Fibroblast of peridontal ligament (primary cell): ENCODE data around the gene ANKRD55.
"Not testable (repeated sequence)": the region's sequence is repeated elsewhere in the genome, so short reads cannot be mapped to it uniquely, and the experiment has no call there.

ENCODE experiments used
- DNase-seq: peaks from one replicate; pipeline ENCODE4 v3.0.0-alpha.2; 2010; ENCODE audit errors: extremely low read depth

The ANKRD55 gene

GRCh38 chr5:56207537-56207936 lies 25.6 kb downstream of the ANKRD55 start:
- peak; percentile 29 for DNase-seq

GRCh38 chr5:56206126-56206910 lies 26.8 kb downstream of the ANKRD55 start:
- DNase-seq: peak; percentile 90

DNA sequence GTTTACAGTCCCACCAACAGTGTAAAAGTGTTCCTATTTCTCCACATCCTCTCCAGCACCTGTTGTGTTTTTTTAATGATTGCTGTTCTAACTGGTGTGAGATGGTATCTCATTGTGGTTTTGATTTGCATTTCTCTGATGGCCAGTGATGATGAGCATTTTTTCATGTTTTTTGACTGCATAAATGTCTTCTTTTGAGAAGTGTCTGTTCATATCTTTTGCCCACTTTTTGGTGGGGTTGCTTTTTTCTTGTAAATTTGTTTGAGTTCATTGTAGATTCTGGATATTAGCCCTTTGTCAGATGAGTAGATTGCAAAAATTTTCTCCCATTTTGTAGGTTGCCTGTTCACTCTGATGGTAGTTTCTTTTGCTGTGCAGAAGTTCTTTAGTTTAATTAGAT lies 29.2 kb downstream of the ANKRD55 start:
- DNase-seq: not testable (repeated sequence)

- DNase-seq: peak; percentile 56
These were observed 30.6 kb downstream of the ANKRD55 start for GRCh38 chr5:56202483-56202882.

GRCh38 chr5:56201762-56202261 lies 31.3 kb downstream of the ANKRD55 start:
- not testable (repeated sequence) for DNase-seq

GRCh38 chr5:56200971-56201666 lies 32.0 kb downstream of the ANKRD55 start:
- peak; percentile 82 for DNase-seq

GRCh38 chr5:56195016-56195415 lies 38.1 kb downstream of the ANKRD55 start:
- no peak for DNase-seq

- no peak for DNase-seq
These were observed 40.9 kb downstream of the ANKRD55 start for GRCh38 chr5:56192246-56192645.

DNA sequence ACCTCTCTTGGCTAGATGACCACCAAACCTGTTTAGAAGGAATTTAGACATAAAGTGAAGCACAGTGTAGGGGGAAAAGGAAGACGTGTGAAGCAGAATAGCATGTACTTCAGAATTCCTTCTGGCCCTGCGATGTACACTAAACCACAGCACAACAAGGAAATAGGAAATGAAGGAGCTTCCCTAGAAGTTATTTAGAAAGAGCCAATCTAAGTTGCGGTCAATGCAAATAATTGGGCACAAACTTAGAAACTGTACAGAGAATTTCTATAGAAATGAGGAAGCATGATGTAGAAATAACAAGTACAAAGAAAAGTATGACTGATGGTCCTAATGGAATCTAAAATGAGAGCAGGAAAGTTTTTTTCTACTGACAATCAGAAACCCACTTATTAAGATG lies 41.5 kb downstream of the ANKRD55 start:
- DNase-seq: no peak

- DNase-seq: peak; percentile 74
These were observed 42.6 kb downstream of the ANKRD55 start for GRCh38 chr5:56190497-56190896.

DNA sequence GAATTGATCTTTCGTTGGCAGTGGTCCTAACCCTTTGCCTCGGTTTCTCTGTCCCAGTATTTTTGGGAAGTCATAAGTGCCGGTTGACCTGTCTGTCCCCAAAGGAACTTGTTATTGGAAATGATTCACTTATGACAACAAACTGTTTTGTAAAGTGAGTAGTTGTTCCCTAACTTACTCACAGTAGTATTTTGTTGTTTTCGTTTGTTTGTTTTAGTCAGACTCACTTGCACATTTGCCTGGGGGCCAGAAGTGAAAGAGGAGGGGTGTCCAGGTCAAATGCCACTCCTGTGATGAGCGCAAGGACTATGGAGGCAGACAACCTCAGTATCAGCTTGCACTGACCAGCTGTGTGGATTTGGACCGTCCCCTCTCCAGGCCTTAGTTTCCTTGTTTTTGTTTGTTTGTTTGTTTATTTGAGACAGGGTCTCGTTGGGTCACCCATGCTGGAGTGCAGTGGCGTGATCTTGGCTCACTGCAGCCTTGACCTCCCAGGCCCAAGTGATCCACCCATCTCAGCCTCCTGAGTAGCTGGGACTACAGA lies 47.3 kb downstream of the ANKRD55 start:
- DNase-seq: no peak

GRCh38 chr5:56183506-56183905 lies 49.6 kb downstream of the ANKRD55 start:
- DNase-seq: peak; percentile 77

- DNase-seq: no peak
These were observed 53.7 kb downstream of the ANKRD55 start for GRCh38 chr5:56179442-56179841.

GRCh38 chr5:56178823-56179222 lies 54.3 kb downstream of the ANKRD55 start:
- DNase-seq: no peak

DNA sequence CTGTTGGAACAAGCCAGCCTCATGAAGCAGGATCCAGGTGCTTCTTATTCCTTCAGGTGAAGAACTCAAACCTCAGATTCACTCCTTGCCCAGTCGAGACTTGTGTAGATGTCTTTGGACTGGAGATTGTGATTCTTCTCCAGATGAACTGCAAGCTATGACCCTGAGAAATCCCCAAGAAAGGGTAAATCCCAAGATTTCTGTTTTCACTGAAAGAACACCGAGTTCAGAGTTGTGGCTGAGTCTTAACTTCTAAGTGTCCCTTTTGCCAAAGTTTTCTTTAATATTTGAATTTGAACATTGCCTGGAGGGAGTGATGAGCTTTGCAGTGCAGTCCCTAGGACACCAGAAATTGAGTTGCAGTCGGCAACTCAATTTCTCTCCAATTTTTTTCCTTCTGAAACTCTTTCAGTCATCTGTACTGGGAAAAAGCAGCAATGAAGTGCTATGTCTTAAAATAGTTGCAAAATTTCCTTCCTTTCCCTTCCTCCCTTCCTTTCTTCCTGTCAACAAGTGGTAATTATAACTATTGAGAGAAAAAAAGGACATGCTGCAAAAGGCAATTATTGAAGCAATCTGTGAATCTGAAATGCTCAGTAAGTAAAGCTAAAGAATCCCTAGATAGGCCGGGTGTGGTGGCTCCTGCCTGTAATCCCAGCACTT lies 56.1 kb downstream of the ANKRD55 start:
- DNase-seq: no peak

GRCh38 chr5:56176155-56176798 lies 56.9 kb downstream of the ANKRD55 start:
- peak; percentile 85 for DNase-seq

GRCh38 chr5:56175488-56175887 lies 57.6 kb downstream of the ANKRD55 start:
- peak; percentile 80 for DNase-seq

DNA sequence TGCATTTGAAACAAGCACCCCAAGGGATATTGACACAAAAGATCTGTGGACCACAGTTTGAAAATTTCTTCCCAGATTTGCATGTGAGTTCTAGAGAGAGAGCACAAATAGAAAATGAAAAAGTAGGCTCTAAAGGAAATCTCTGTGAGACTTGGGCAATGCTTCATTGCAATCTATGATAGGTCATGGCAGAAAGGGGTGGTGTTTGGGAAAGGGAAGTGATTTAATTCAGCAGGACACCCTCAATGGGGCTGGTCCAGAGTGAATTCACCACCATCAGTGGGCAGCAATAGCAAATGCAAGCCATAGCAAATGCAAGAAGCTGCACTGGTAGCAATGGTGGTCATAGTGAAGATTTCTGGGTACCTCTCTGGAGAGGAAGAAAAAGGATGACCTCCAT lies 58.1 kb downstream of the ANKRD55 start:
- DNase-seq: no peak

- peak; percentile 89 for DNase-seq
These were observed 60.9 kb downstream of the ANKRD55 start for GRCh38 chr5:56172241-56172640.

DNA sequence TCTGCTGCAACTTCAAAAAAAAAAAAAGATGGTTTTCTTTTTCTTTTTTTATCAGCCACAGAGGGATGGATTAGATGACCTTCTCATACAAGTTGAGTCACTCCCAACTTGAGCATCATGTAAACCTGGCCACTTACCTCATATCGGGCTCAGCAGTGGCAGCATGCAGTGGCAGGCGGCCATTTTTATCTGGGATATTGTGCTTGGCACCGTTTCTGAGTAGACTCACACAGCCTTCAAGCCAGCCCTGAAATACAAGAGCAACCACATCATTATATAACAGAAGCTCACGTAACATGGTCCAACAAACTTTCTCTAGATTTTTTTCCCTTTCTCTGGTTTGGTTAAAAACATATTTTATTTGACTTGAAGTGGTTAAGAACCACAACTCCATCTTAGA lies 62.6 kb downstream of the ANKRD55 start:
- peak; percentile 97 for DNase-seq

DNA sequence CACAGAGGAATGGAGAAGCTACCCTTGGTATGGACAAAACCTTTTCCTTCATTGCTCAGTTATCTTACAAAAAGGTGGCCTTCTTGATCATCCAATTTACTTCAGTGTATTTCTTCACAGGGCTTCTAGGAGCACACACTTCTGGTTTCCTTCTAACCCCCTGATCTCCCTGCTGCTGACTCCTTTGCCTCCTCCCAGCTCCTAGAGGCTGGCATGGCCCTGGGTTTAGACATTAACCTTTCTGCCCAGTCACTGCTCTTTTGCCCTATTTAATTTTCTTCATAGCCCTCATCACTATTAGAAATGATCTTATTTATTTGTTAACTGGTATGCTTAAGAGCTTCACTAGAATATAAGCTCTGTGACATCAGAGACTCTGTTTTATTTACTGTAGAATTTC lies 63.2 kb downstream of the ANKRD55 start:
- DNase-seq: no peak

- DNase-seq: peak; percentile 72
These were observed 63.8 kb downstream of the ANKRD55 start for GRCh38 chr5:56169281-56169680.
